ENCODE data around the gene ZNF304. TPM values are rescaled to one million over a fixed set of nuclear protein-coding genes. Genes with fewer than 3 reads are reported as not detected.
A peak's percentile ranks its signal among the peaks of the same experiment; 100 is the strongest.
"Not testable (repeated sequence)": the region's sequence is repeated elsewhere in the genome, so short reads cannot be mapped to it uniquely, and the experiment has no call there.

ZNF304 gene
- total and polyA plus RNA-seq, 2 experiments from 2014 or later: 3.0 to 6.9 TPM

- Histone ChIP-seq H3K27me3 (no peaks in the 10 kb centered on the region), H3K9me3 (ENCODE audit: low read depth) (no peaks in the 10 kb centered on the region), H3K27ac (peak within 1 kb of the TSS; percentile 91), H3K36me3 (replicated peaks; ENCODE audit: insufficient read depth, low read depth) (no peaks in the 10 kb centered on the region), H3K4me2 (peak within 1 kb of the TSS; percentile 81), H3K4me1 (ENCODE audit: insufficient read depth) (peaks cover 9% of the 10 kb centered on the region), H4K20me1 (ENCODE audit: insufficient read depth, poor library complexity, severe bottlenecking) (no peaks in the 10 kb centered on the region), H2AFZ (peak within 1 kb of the TSS; percentile 87), H3K9me2 (replicated peaks; ENCODE audit: insufficient read depth) (no peaks in the 10 kb centered on the region), H3K79me2 (peaks cover 27% of the 10 kb centered on the region), H3K4me3 (peak within 1 kb of the TSS; percentile 57)
- peak; percentile 99 for DNase-seq (ENCODE audit: low spot score)
- WGBS (ENCODE audit: low lambda C conversion rate, missing lambda C conversion rate): 2% methylated on average over 42 of the region's 47 CpGs
- TF ChIP-seq CTCF (IDR thresholded peaks at IDR 0.05; ENCODE audit: poor library complexity) (no peak), EZH2 (IDR thresholded peaks at IDR 0.05; ENCODE audit: borderline replicate concordance) (no peak), EZH2phosphoT487 (IDR thresholded peaks at IDR 0.05; ENCODE audit: low read depth, severe bottlenecking, unreplicated experiment) (no peak)
Observed at GRCh38 chr19:57362997-57363687, 12.1 kb downstream of the ZNF304 start, which contains the start of the genes TRAPPC2B and ZNF547. TSS of gene TRAPPC2B (plus strand) at chr19:57363551. CDS start at chr19:57364834, 1,283 bp downstream. TSS of gene ZNF547 (plus strand) at chr19:57363551. CDS start at chr19:57368556, 5,005 bp downstream.

GRCh38 chr19:57363688-57364181 lies 12.7 kb downstream of the ZNF304 start:
- Histone ChIP-seq H3K4me1 (ENCODE audit: insufficient read depth) (peaks cover 9% of the 10 kb centered on the region), H3K4me3 (peak overlapping the region; percentile 57), H3K27ac (peak overlapping the region; percentile 91), H4K20me1 (ENCODE audit: insufficient read depth, poor library complexity, severe bottlenecking) (no peaks in the 10 kb centered on the region), H3K4me2 (peak overlapping the region; percentile 81), H3K36me3 (replicated peaks; ENCODE audit: insufficient read depth, low read depth) (no peaks in the 10 kb centered on the region), H3K27me3 (no peaks in the 10 kb centered on the region), H2AFZ (peak overlapping the region; percentile 33), H3K9me2 (replicated peaks; ENCODE audit: insufficient read depth) (no peaks in the 10 kb centered on the region), H3K79me2 (peaks cover 27% of the 10 kb centered on the region), H3K9me3 (ENCODE audit: low read depth) (no peaks in the 10 kb centered on the region)
- 3% methylated on average over 12 of the region's 18 CpGs for WGBS (ENCODE audit: low lambda C conversion rate, missing lambda C conversion rate)
- DNase-seq (ENCODE audit: low spot score): peak; percentile 40
- TF ChIP-seq EZH2 (IDR thresholded peaks at IDR 0.05; ENCODE audit: borderline replicate concordance): no peak

- peaks cover 9% of the 10 kb centered on the region for H3K4me1 ChIP-seq (ENCODE audit: insufficient read depth)
- DNase-seq (ENCODE audit: low spot score): no peak
- H4K20me1 ChIP-seq (ENCODE audit: insufficient read depth, poor library complexity, severe bottlenecking): no peaks in the 10 kb centered on the region
- peaks cover 27% of the 10 kb centered on the region for H3K79me2 ChIP-seq
- no peak overlapping the region for H3K4me3 ChIP-seq
- H3K27ac ChIP-seq: no peak overlapping the region
- no peak overlapping the region for H2AFZ ChIP-seq
- no peaks in the 10 kb centered on the region for H3K9me2 ChIP-seq (replicated peaks; ENCODE audit: insufficient read depth)
- no peak for TF ChIP-seq CTCF (IDR thresholded peaks at IDR 0.05; ENCODE audit: poor library complexity)
- H3K36me3 ChIP-seq (replicated peaks; ENCODE audit: insufficient read depth, low read depth): no peaks in the 10 kb centered on the region
- H3K9me3 ChIP-seq (ENCODE audit: low read depth): no peaks in the 10 kb centered on the region
- H3K27me3 ChIP-seq: no peaks in the 10 kb centered on the region
- H3K4me2 ChIP-seq: no peak overlapping the region
- 98% methylated on average over 2 of the region's 2 CpGs for WGBS (ENCODE audit: low lambda C conversion rate, missing lambda C conversion rate)
Observed at GRCh38 chr19:57366776-57367175, 15.7 kb downstream of the ZNF304 start.

- H3K79me2 ChIP-seq: no peaks in the 10 kb centered on the region
- no peak for DNase-seq (ENCODE audit: low spot score)
- H3K4me1 ChIP-seq (ENCODE audit: insufficient read depth): no peaks in the 10 kb centered on the region
- no peak for TF ChIP-seq EZH2phosphoT487 (IDR thresholded peaks at IDR 0.05; ENCODE audit: low read depth, severe bottlenecking, unreplicated experiment)
- TF ChIP-seq CTCF (IDR thresholded peaks at IDR 0.05; ENCODE audit: poor library complexity): no peak
- TF ChIP-seq EZH2 (IDR thresholded peaks at IDR 0.05; ENCODE audit: borderline replicate concordance): no peak
- H3K9me2 ChIP-seq (replicated peaks; ENCODE audit: insufficient read depth): no peaks in the 10 kb centered on the region
- no peaks in the 10 kb centered on the region for H3K36me3 ChIP-seq (replicated peaks; ENCODE audit: insufficient read depth, low read depth)
- H2AFZ ChIP-seq: no peak overlapping the region
- H3K4me2 ChIP-seq: no peak overlapping the region
- 98% methylated on average over 6 of the region's 6 CpGs for WGBS (ENCODE audit: low lambda C conversion rate, missing lambda C conversion rate)
- H3K9me3 ChIP-seq (ENCODE audit: low read depth): no peaks in the 10 kb centered on the region
- no peaks in the 10 kb centered on the region for H3K27me3 ChIP-seq
- H3K27ac ChIP-seq: no peak overlapping the region
- no peak overlapping the region for H3K4me3 ChIP-seq
- no peaks in the 10 kb centered on the region for H4K20me1 ChIP-seq (ENCODE audit: insufficient read depth, poor library complexity, severe bottlenecking)
Observed at GRCh38 chr19:57374179-57374578, 23.1 kb downstream of the ZNF304 start.

- not testable (repeated sequence) for H3K9me2 ChIP-seq (replicated peaks; ENCODE audit: insufficient read depth); H3K27ac ChIP-seq; H3K79me2 ChIP-seq; H3K9me3 ChIP-seq (ENCODE audit: low read depth); H2AFZ ChIP-seq; H4K20me1 ChIP-seq (ENCODE audit: insufficient read depth, poor library complexity, severe bottlenecking); H3K4me2 ChIP-seq; H3K4me1 ChIP-seq (ENCODE audit: insufficient read depth); H3K4me3 ChIP-seq; H3K27me3 ChIP-seq; H3K36me3 ChIP-seq (replicated peaks; ENCODE audit: insufficient read depth, low read depth); DNase-seq (ENCODE audit: low spot score)
- 98% methylated on average over 2 of the region's 2 CpGs for WGBS (ENCODE audit: low lambda C conversion rate, missing lambda C conversion rate)
Observed at GRCh38 chr19:57374647-57375046, 23.6 kb downstream of the ZNF304 start.
